ENCODE data around the gene ANKRD17.

DNA sequence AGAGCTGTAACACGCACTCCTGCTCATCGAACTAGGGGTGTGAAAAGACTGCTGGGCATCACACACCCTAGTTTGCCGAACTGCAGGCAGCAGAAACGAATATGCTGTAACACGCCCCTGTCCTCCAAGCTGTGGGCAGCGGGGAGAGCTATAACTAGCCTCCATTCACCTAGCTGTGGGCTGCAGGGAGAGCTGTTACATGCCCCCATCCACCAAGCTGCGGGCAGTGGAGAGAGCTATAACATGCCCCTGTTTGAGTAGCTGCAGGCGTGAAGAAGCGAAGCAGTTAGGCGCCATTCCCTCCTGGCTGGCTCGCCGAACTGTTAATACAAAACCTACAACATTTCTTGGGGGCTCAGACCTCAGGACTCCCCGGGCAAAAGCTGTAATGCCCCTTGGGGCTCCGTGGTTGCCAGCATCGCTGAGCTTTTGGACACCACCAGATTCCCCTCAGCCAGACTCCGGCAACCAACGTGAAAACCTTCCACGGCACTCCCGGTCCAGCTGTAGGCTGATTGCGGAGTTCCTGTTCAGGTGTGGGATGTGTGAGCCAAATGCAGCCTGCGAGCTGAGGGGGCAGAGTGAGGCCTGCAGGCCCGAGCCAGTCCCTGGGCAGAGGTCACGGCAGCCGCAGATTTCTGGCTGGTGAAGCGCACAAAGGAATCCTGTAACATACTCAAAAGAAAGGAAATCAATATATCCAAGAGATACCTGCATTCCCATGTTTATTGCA lies 41.1 kb upstream of the ANKRD17 start:
- TF ChIP-seq ZNF274 (IDR thresholded peaks at IDR 0.05; ENCODE audit: low read depth, low read length): no peak
- TF ChIP-seq YY1 (IDR thresholded peaks at IDR 0.05; ENCODE audit: insufficient read depth, insufficient read length): no peak
- TF ChIP-seq SUZ12 (IDR thresholded peaks at IDR 0.05; ENCODE audit: extremely low read depth, insufficient read depth, insufficient read length): no peak

Data from NT2/D1 (cell line).